ENCODE measurements around the gene GFRA1. TPM values are rescaled to one million over a fixed set of nuclear protein-coding genes. Genes with fewer than 3 reads are reported as not detected.

The GFRA1 gene
- total and polyA plus RNA-seq, 2 donors (not counting 1 experiment from before 2014, with no cell fraction given), result not detected

GRCh38 chr10:116155191-116155590, 117.8 kb downstream of the GFRA1 start:
- Mint-ChIP-seq H3K4me3 (no peak overlapping the region), H3K27me3 (no peaks in the 10 kb centered on the region), H3K9me3 (ENCODE audit: insufficient read depth) (peaks cover 3% of the 10 kb centered on the region), H3K4me1 (no peaks in the 10 kb centered on the region), H3K27ac (no peak overlapping the region)
- WGBS (ENCODE audit: insufficient coverage), result 67% methylated on average over 1 of the region's 1 CpG
- no peak overlapping the region for H2AFZ ChIP-seq (ENCODE audit: insufficient read depth, low read depth, low read length, poor library complexity, severe bottlenecking)
- no peaks in the 10 kb centered on the region for H3K27me3 ChIP-seq (replicated peaks in 1 of 4; ENCODE audit: control extremely low read depth in 1 of 4, control insufficient read depth in 3 of 4, insufficient read depth in 4 of 4, low read length in 3 of 4)
- no peak overlapping the region for H3K4me3 ChIP-seq (ENCODE audit: control extremely low read depth in 1 of 5, extremely low read depth in 1 of 5, insufficient read depth in 1 of 5, low read depth in 2 of 5, low read length in 4 of 5)
- TF ChIP-seq CTCF (IDR thresholded peaks at IDR 0.05), result no peak
- TF ChIP-seq EZH2 (IDR thresholded peaks at IDR 0.05; ENCODE audit: borderline replicate concordance, insufficient read depth, low read depth, low read length, poor library complexity, severe bottlenecking), result no peak
- H3K27ac ChIP-seq (ENCODE audit: low read length in 2 of 2), result no peak overlapping the region
- no peak overlapping the region for H3K4me2 ChIP-seq (replicated peaks; ENCODE audit: low read depth, low read length, poor library complexity, severe bottlenecking)
- peaks cover 0 to 8% (median 0%) of the 10 kb centered on the region in 3 donors for H3K9me3 ChIP-seq (ENCODE audit: control extremely low read depth in 1 of 3, control insufficient read depth in 2 of 3, insufficient read depth in 1 of 3, low read length in 2 of 3)
- H3K79me2 ChIP-seq (ENCODE audit: control insufficient read depth, insufficient read depth, low read length), result no peaks in the 10 kb centered on the region
- no peak for DNase-seq
- H4K20me1 ChIP-seq (ENCODE audit: control insufficient read depth, insufficient read depth, low read length, poor library complexity, severe bottlenecking), result no peaks in the 10 kb centered on the region
- ATAC-seq (ENCODE audit: low read depth), result no peak
- H3K4me1 ChIP-seq (ENCODE audit: control insufficient read depth in 2 of 2, insufficient read depth in 2 of 2, low read length in 2 of 2), result no peaks in the 10 kb centered on the region
- CTCF ChIA-PET, result no interaction called here
- POLR2A ChIA-PET, result no interaction called here
- H3K36me3 ChIP-seq (replicated peaks in 1 of 2; ENCODE audit: control extremely low read depth in 1 of 2, control insufficient read depth in 1 of 2, extremely low read depth in 1 of 2, insufficient read depth in 2 of 2, low read length in 1 of 2), result no peaks in the 10 kb centered on the region
- H3K9ac ChIP-seq (ENCODE audit: low read length), result no peak overlapping the region
- intact Hi-C loops (cut with micrococcal nuclease), result no loop called here

GRCh38 chr10:116154651-116155050, 118.4 kb downstream of the GFRA1 start:
- TF ChIP-seq CTCF (IDR thresholded peaks at IDR 0.05) (no peak), EZH2 (IDR thresholded peaks at IDR 0.05; ENCODE audit: borderline replicate concordance, insufficient read depth, low read depth, low read length, poor library complexity, severe bottlenecking) (no peak)

More at GRCh38 chr10:116154651-116155050, 118.4 kb downstream of the GFRA1 start:
- Mint-ChIP-seq H3K27ac (no peak overlapping the region), H3K4me1 (no peaks in the 10 kb centered on the region), H3K9me3 (ENCODE audit: insufficient read depth) (peaks cover 3% of the 10 kb centered on the region), H3K27me3 (no peaks in the 10 kb centered on the region), H3K4me3 (no peak overlapping the region)
- POLR2A ChIA-PET, result no interaction called here
- DNase-seq, result no peak
- Histone ChIP-seq H3K4me2 (replicated peaks; ENCODE audit: low read depth, low read length, poor library complexity, severe bottlenecking) (no peak overlapping the region), H3K4me1 (ENCODE audit: control insufficient read depth in 2 of 2, insufficient read depth in 2 of 2, low read length in 2 of 2) (no peaks in the 10 kb centered on the region), H3K27ac (ENCODE audit: low read length in 2 of 2) (no peak overlapping the region), H3K4me3 (ENCODE audit: control extremely low read depth in 1 of 5, extremely low read depth in 1 of 5, insufficient read depth in 1 of 5, low read depth in 2 of 5, low read length in 4 of 5) (no peak overlapping the region), H2AFZ (ENCODE audit: insufficient read depth, low read depth, low read length, poor library complexity, severe bottlenecking) (no peak overlapping the region), H4K20me1 (ENCODE audit: control insufficient read depth, insufficient read depth, low read length, poor library complexity, severe bottlenecking) (no peaks in the 10 kb centered on the region), H3K79me2 (ENCODE audit: control insufficient read depth, insufficient read depth, low read length) (no peaks in the 10 kb centered on the region), H3K9me3 (ENCODE audit: control extremely low read depth in 1 of 3, control insufficient read depth in 2 of 3, insufficient read depth in 1 of 3, low read length in 2 of 3) (peaks cover 0 to 8% (median 0%) of the 10 kb centered on the region in 3 donors), H3K9ac (ENCODE audit: low read length) (no peak overlapping the region), H3K27me3 (replicated peaks in 1 of 4; ENCODE audit: control extremely low read depth in 1 of 4, control insufficient read depth in 3 of 4, insufficient read depth in 4 of 4, low read length in 3 of 4) (no peaks in the 10 kb centered on the region), H3K36me3 (replicated peaks in 1 of 2; ENCODE audit: control extremely low read depth in 1 of 2, control insufficient read depth in 1 of 2, extremely low read depth in 1 of 2, insufficient read depth in 2 of 2, low read length in 1 of 2) (no peaks in the 10 kb centered on the region)
- intact Hi-C loops (cut with micrococcal nuclease), result no loop called here
- ATAC-seq (ENCODE audit: low read depth), result no peak
- CTCF ChIA-PET, result no interaction called here
- WGBS (ENCODE audit: insufficient coverage), result no CpG with 5 or more reads among the region's 1 CpG

Measured in B cell (primary cell).